Activated CD8-positive, alpha-beta memory T cell treated with anti-CD3 and anti-CD28 coated beads, Interleukin-2, amount 50 U/mL, for 48 hours (primary cell): ENCODE measurements around the gene SLFN12L.
"Not testable (repeated sequence)": the region's sequence is repeated elsewhere in the genome, so short reads cannot be mapped to it uniquely, and the experiment has no call there.

Experiments
- DNase-seq: peaks from one replicate; pipeline ENCODE4 v3.0.0-alpha.2; 2020

The SLFN12L gene

GRCh38 chr17:35493040-35493439 lies 44.4 kb downstream of the SLFN12L start:
- DNase-seq: no peak

- no peak for DNase-seq
Observed at GRCh38 chr17:35491417-35491816, 46.1 kb downstream of the SLFN12L start.

DNA sequence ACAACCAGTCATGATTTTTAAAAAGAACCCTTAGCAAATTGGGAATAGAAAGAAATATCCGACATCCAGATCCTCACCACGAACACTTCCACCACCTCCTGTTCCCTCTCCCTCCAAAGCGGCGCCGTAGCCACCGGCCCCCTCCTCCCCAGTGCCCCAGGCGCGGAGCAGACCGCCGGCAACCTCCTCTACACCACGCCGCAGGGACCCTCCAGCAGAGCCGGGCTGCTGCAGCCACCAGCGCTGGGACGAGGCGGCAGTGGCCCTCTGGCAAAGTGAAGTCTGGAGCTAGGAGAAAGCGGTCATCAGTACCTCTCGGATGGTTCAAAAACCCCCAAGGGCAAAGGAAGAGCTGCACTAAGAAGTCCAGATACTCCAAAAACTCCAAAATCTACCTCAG lies 47.5 kb downstream of the SLFN12L start:
- DNase-seq: no peak

- no peak for DNase-seq
Observed at GRCh38 chr17:35488991-35489390, 48.5 kb downstream of the SLFN12L start.

DNA sequence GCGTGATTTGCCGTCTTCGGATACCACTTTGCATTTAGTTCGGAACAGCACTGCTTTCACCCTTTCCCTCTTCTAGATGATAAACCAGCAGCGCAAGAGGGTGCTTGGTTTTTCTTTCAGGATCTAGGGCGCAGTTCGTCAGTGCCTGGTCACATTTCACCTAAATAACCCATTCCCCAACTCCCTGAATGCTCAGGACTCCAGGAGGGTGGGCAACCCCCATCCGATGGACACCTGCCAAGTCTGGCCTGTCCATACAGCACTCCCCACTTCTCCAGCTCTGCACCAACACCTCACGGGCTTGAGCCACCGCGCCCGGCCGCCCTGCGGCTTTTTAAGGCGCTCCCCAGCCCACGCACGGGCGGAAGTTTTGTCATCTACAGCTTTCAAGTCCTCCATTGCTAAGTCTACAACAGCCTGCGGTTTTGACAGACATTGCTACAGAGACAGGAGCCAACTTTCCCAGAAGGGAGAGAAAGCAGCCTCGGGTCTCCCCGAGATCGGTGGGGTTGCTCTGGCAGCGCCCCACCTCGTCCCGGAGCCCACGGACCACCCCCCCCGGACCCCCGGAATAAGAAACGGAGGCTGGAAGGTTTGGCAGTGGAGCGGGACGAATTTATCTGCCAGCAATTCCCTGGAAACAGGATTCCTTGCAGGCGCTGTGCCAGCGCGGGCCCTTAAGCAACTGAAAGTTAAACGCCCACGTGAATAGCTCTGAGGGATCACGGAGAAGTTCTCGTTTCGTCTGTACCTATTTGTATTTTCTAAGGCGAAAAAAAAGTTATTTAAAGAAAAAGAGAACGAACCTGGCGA lies 50.4 kb downstream of the SLFN12L start:
- DNase-seq: peak; percentile 91

- DNase-seq: no peak
Observed at GRCh38 chr17:35479271-35479670, 58.2 kb downstream of the SLFN12L start.

DNA sequence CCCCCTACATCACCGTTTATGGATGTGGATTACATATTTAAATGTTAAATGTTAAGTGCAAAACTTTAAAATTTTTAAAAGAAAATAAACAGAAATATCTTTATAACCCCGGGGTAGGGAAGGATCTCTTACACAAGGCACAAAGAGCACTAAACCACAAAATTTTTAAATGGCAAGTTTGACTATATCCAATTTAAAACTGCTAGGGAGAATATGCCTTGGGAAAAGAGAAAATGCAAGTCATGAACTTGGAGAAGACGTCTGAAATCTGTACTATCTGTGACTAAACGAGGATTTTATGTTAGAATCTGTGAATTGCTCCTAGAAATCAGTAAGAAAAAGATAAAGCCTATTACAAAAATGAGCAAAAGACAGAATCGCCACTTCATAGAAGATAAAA lies 60.2 kb downstream of the SLFN12L start:
- DNase-seq: no peak

DNA sequence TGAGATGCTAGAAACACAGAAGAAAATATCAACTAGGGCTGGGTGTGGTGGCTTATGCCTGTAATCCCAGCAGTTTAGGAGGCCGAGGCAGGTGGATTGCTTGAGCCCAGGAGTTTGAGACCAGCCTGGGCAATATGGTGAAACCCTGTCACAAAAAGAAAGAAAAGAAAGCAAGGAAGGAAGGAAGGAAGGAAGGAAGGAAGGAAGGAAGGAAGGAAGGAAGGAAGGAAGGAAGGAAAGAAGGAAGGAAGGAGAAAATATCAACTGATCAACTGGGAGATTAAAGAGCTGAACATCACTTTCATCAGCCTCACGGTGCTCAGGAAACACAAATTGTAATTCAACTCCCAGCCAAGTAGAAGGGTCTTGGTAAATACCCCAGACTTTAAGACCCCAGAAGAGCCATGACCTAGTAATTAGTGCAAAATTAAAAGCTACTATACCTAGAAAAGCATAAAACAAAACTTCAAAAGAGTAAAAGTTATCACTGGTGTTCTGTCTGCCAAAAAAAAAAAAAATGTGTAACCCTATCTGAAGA lies 61.1 kb downstream of the SLFN12L start:
- no peak for DNase-seq

GRCh38 chr17:35468475-35468874 lies 69.0 kb downstream of the SLFN12L start:
- no peak for DNase-seq

DNA sequence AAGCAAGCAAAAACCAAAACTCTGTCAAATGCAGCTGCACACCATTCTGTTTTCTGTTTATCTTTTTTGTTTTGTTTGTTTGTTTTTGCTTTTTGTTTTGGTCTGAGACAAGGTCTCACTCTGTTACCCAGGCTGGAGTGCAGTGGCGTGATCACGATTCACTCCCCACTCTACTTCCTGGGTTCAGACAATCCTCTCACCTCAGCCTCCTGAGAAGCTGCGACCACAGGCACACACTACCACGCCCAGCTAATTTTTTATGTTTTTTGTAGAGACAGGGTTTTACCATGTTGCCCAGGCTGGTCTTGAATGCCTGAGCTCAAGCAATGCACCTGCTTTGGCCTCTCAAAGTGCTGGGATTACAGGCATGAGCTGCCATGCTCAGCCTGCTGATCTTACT lies 69.7 kb downstream of the SLFN12L start:
- no peak for DNase-seq

DNA sequence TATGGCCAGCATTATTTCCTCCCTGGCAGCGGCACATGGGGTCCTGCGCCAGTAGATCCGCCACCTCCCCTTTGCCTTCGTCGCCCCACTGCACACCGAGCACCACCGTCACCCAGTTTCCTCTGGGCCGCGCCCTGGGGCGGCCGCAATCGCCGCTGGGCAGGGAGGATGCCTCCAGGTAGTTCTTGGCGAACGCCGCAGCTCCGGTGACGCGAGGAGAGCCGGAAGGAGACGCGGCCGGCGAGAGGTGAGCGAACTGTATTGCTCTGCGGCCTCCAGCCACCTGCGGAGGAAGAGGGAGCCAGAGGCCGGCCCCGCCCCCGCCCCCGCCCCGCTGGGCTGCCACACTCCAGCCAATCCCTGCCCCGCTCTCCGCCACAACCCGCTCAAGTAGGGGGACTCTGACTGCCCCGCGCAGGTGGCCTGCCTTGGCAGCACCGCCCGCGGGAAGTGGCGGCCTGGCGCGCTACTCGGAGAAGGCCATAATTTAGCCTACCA lies 77.1 kb downstream of the SLFN12L start:
- DNase-seq: peak; percentile 76

DNA sequence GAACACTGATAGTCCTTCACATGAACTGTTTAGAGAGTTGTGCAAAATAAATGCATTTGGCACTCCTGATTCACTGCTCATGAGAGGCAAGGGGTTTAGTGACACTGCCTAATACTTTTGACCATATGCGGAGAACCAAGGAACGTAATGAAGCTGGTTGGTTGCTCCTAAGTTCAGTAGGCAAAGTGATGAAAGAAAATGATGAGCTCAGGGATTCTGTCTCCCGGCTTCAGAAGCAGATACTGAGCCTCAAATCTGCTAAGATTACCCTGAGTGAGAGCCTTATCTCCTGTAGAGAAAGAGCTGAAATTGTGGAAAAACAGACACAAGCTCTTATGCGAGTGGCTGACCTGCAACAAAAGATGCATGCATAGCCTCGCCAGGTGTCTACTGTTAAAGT lies 83.4 kb downstream of the SLFN12L start:
- not testable (repeated sequence) for DNase-seq

DNA sequence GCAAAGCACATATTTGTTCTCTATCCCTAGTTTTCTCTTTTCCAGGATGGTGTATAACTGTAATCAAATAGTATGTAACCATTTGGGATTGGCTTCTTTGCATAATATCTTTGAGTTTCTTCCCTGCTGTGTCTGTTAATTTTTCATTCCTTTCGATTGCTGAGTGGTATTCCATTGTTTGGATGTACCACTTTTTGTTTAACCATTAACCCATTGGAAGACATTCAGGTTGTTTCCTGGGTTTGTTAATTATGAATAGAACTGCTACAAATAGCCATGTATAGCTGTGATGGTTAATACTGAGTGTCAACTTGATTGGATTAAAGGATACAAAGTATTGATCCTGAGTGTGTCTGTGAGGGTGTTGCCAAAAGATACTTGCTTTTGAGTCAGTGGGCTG lies 84.3 kb downstream of the SLFN12L start:
- DNase-seq: no peak

- DNase-seq: no peak
Observed at GRCh38 chr17:35449371-35449931, 88.0 kb downstream of the SLFN12L start.

DNA sequence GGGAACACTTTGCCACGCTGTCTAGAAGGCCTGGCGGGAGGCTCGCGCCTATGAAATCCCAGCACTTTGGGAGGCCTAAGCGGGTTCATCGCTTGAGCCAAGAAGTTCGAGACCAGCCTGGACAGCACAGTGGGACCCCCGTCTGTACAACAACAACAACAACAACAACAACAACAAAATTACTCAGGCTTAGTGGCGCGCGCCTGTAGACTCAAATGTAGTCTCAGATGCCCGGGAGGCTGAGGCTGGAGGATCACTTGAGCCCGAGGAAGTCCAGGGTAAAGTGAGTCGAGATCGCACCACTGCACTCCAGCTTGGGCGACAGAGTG lies 88.6 kb downstream of the SLFN12L start:
- DNase-seq: no peak

- DNase-seq: peak; percentile 95
Observed at GRCh38 chr17:35448214-35448898, 89.1 kb downstream of the SLFN12L start, which contains the start of gene SLFN13. SLFN13 (minus strand) TSS chr17:35448766; CDS start chr17:35445680, 3,086 bp downstream.

GRCh38 chr17:35447499-35447898 lies 90.0 kb downstream of the SLFN12L start:
- DNase-seq: no peak

DNA sequence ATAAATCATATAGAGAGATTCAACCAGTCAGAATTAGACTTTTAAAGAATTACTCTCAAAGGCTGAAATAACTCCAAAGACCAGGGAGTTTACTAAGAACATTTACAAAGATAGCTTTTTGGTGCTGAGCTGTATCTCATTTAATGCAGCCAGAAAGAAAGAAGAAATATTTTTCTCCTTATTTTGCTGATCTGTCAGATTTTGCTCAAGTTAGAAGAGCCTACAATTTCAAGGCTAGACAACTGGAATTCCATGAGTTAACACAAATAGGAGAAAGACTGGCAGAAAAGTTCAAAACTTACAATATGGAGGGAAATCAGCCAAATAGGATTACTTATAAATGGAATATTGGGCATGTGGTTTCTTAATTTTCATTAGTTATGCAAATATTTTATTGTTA lies 99.0 kb downstream of the SLFN12L start:
- no peak for DNase-seq

GRCh38 chr17:35433075-35433894 lies 104.2 kb downstream of the SLFN12L start:
- DNase-seq: peak; percentile 67

GRCh38 chr17:35432176-35433074 lies 105.1 kb downstream of the SLFN12L start, which contains the start of gene SLFN12:
SLFN12 (minus strand) TSS chr17:35432500; CDS start chr17:35423028, 9,472 bp downstream.
- DNase-seq: peak; percentile 60

DNA sequence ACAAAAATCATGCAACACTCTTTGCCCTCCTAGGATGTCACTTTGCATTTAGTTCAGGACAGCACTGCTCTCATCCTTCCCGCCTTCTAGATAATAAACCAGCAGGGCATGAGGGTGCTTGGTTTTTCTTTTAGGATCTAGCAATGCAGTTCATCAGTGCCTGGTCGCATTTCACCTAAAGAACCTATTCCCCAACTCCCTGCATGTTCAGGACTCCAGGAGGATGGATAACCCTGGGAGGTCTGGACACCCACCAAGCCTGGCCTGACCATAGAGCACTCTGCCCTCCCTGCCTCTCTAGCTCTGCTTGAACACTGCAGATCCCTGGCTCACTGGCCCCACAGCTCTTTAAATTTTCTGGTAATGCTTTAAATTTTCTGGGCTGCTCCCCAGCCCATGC lies 107.8 kb downstream of the SLFN12L start:
- DNase-seq: no peak

DNA sequence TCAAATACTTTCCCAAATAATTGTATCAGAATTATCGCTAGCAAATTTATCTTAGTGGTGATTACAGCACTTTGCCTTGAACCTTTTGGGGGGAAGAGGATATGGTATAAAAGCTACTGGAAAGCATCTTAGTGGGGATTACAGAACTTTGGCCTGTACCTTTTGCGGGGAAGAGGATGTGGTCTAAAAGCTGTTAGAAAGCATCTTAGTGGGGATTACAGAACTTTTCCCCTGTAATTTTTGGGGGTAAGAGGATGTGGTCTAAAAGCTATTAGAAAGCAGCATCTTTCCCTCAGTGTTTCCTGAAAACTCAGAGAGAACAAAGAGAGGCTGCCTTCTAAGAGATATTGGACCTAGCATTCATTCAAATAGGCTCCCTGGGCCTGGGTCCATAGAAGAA lies 109.2 kb downstream of the SLFN12L start:
- DNase-seq: no peak
